Activated CD4-positive, alpha-beta T cell treated with anti-CD3 and anti-CD28 coated beads, Interleukin-2, amount 10 ng/mL, durations not matched to agents 7 days and 5 days (primary cell): ENCODE measurements around the gene IGSF9. TPM values are rescaled to one million over a fixed set of nuclear protein-coding genes. Genes with fewer than 3 reads are reported as not detected.

Experiments used
- CTCF ChIA-PET: fragments of 350-600 bp; sonication (Branson Sonifier 250); formaldehyde crosslinking; loops from one replicate; lab custom pipeline; 2021; ENCODE audit warnings: antibody characterized with exemption; lab: Charles Lee
- POLR2A ChIA-PET: fragments of 350-600 bp; sonication (Branson Sonifier 250); formaldehyde crosslinking; loops from one replicate; lab custom pipeline; 2021; ENCODE audit warnings: antibody characterized with exemption; lab: Charles Lee
- DNase-seq: peaks from one replicate; pipeline ENCODE4 v3.0.0-alpha.2; 2020
- H3K27ac Mint-ChIP-seq: one replicate; pipeline ENCODE4 v1.8.0; 2021; ENCODE audit warnings: mild to moderate bottlenecking, moderate library complexity, mixed read lengths
- H3K27me3 Mint-ChIP-seq: one replicate; pipeline ENCODE4 v1.8.0; 2021; ENCODE audit warnings: mixed read lengths
- H3K36me3 Mint-ChIP-seq: one replicate; pipeline ENCODE4 v1.8.0; 2021; ENCODE audit warnings: low read depth, mixed read lengths
- H3K4me1 Mint-ChIP-seq: one replicate; pipeline ENCODE4 v1.8.0; 2021; ENCODE audit warnings: mixed read lengths
- H3K4me3 Mint-ChIP-seq: one replicate; pipeline ENCODE4 v1.8.0; 2021; ENCODE audit warnings: mild to moderate bottlenecking, moderate library complexity, mixed read lengths
- H3K9me3 Mint-ChIP-seq: one replicate; pipeline ENCODE4 v1.8.0; 2021; ENCODE audit warnings: mixed read lengths
- total RNA-seq, 2 experiments: library from RNA; stranded (reverse); gene quantifications; one replicate each; pipeline ENCODE4 v1.2.3, GENCODE V29; 2021

IGSF9 gene
- total RNA-seq, 2 experiments from 2014 or later, result not detected

- no peak for DNase-seq
- CTCF ChIA-PET, result interaction anchor here (0.6 kb wide), 1 partner anchor 1267 kb away, joined by 3 read pairs; no protein-coding TSS in a partner anchor
- Mint-ChIP-seq H3K27me3 (peaks cover 38% of the 10 kb centered on the region), H3K4me3 (no peak overlapping the region), H3K9me3 (no peaks in the 10 kb centered on the region), H3K27ac (no peak overlapping the region), H3K36me3 (no peaks in the 10 kb centered on the region), H3K4me1 (no peaks in the 10 kb centered on the region)
- POLR2A ChIA-PET, result no interaction called here
Measured at GRCh38 chr1:159968901-159969300, 23.5 kb upstream of the IGSF9 start.

- DNase-seq, result no peak
- Mint-ChIP-seq H3K9me3 (no peaks in the 10 kb centered on the region), H3K27ac (no peak overlapping the region), H3K27me3 (peaks cover 41% of the 10 kb centered on the region), H3K4me3 (no peak overlapping the region), H3K36me3 (no peaks in the 10 kb centered on the region), H3K4me1 (no peaks in the 10 kb centered on the region)
- ChIA-PET CTCF (interaction anchor here (1.1 kb wide), 1 partner anchor 69 kb away, joined by 3 read pairs; no protein-coding TSS in a partner anchor), POLR2A (no interaction called here)
Measured at GRCh38 chr1:159965263-159965662, 19.9 kb upstream of the IGSF9 start.

- H3K27ac Mint-ChIP-seq, result no peak overlapping the region
- ChIA-PET POLR2A (no interaction called here), CTCF (interaction anchor here (1.0 kb wide), 1 partner anchor 42 kb away, joined by 3 read pairs; no protein-coding TSS in a partner anchor)
- peaks cover 2% of the 10 kb centered on the region for H3K4me1 Mint-ChIP-seq
- H3K4me3 Mint-ChIP-seq, result no peak overlapping the region
- peaks cover 39% of the 10 kb centered on the region for H3K27me3 Mint-ChIP-seq
- no peaks in the 10 kb centered on the region for H3K9me3 Mint-ChIP-seq
- DNase-seq, result no peak
- H3K36me3 Mint-ChIP-seq, result no peaks in the 10 kb centered on the region
Measured at GRCh38 chr1:159964144-159964543, 18.7 kb upstream of the IGSF9 start.

GRCh38 chr1:159962176-159962575 is 16.8 kb upstream of the IGSF9 start:
- H3K9me3 Mint-ChIP-seq, result no peaks in the 10 kb centered on the region
- no peak overlapping the region for H3K27ac Mint-ChIP-seq
- POLR2A ChIA-PET, result no interaction called here
- H3K36me3 Mint-ChIP-seq, result no peaks in the 10 kb centered on the region
- DNase-seq, result no peak
- CTCF ChIA-PET, result interaction anchor here (1.5 kb wide), 1 partner anchor 9 kb away, joined by 4 read pairs; no protein-coding TSS in a partner anchor
- H3K4me1 Mint-ChIP-seq, result peaks cover 8% of the 10 kb centered on the region
- H3K4me3 Mint-ChIP-seq, result no peak overlapping the region
- H3K27me3 Mint-ChIP-seq, result peaks cover 23% of the 10 kb centered on the region

- POLR2A ChIA-PET, result no interaction called here
- DNase-seq, result no peak
- no peak overlapping the region for H3K4me3 Mint-ChIP-seq
- H3K27ac Mint-ChIP-seq, result no peak overlapping the region
- CTCF ChIA-PET, result no interaction called here
- peaks cover 20% of the 10 kb centered on the region for H3K27me3 Mint-ChIP-seq
- peaks cover 8% of the 10 kb centered on the region for H3K4me1 Mint-ChIP-seq
- no peaks in the 10 kb centered on the region for H3K9me3 Mint-ChIP-seq
- H3K36me3 Mint-ChIP-seq, result no peaks in the 10 kb centered on the region
Measured at GRCh38 chr1:159961636-159962035, 16.2 kb upstream of the IGSF9 start.

GRCh38 chr1:159960721-159961381 is 15.4 kb upstream of the IGSF9 start:
- Mint-ChIP-seq H3K4me3 (no peak overlapping the region), H3K4me1 (peaks cover 8% of the 10 kb centered on the region), H3K9me3 (no peaks in the 10 kb centered on the region), H3K27me3 (peaks cover 16% of the 10 kb centered on the region), H3K36me3 (no peaks in the 10 kb centered on the region), H3K27ac (no peak overlapping the region)
- no peak for DNase-seq
- ChIA-PET POLR2A (no interaction called here), CTCF (no interaction called here)

GRCh38 chr1:159959451-159959850 is 14.0 kb upstream of the IGSF9 start:
- Mint-ChIP-seq H3K4me3 (no peak overlapping the region), H3K27me3 (peaks cover 11% of the 10 kb centered on the region), H3K9me3 (no peaks in the 10 kb centered on the region), H3K27ac (no peak overlapping the region), H3K36me3 (no peaks in the 10 kb centered on the region), H3K4me1 (peaks cover 8% of the 10 kb centered on the region)
- ChIA-PET POLR2A (no interaction called here), CTCF (no interaction called here)
- DNase-seq, result no peak

GRCh38 chr1:159958719-159959380 is 13.4 kb upstream of the IGSF9 start:
- ChIA-PET POLR2A (no interaction called here), CTCF (interaction anchor here (0.8 kb wide), 1 partner anchor 101 kb away, joined by 3 read pairs; no protein-coding TSS in a partner anchor)
- Mint-ChIP-seq H3K36me3 (no peaks in the 10 kb centered on the region), H3K27ac (no peak overlapping the region), H3K9me3 (no peaks in the 10 kb centered on the region), H3K27me3 (peaks cover 14% of the 10 kb centered on the region), H3K4me3 (no peak overlapping the region), H3K4me1 (peaks cover 8% of the 10 kb centered on the region)
- DNase-seq, result no peak

GRCh38 chr1:159957824-159958268 is 12.4 kb upstream of the IGSF9 start:
- ChIA-PET POLR2A (no interaction called here), CTCF (interaction anchor here (0.6 to 1.3 kb wide), 4 partner anchors 12 to 548 kb away, joined by 3 to 4 read pairs (median 3); no protein-coding TSS in a partner anchor)
- Mint-ChIP-seq H3K9me3 (no peaks in the 10 kb centered on the region), H3K4me3 (no peak overlapping the region), H3K27ac (no peak overlapping the region), H3K36me3 (no peaks in the 10 kb centered on the region), H3K27me3 (peaks cover 15% of the 10 kb centered on the region), H3K4me1 (peaks cover 8% of the 10 kb centered on the region)
- no peak for DNase-seq

GRCh38 chr1:159955456-159955855 is 10.0 kb upstream of the IGSF9 start:
- ChIA-PET POLR2A (no interaction called here), CTCF (interaction anchor here (0.6 to 1.2 kb wide), 2 partner anchors 50 to 63 kb away, joined by 3 to 4 read pairs; no protein-coding TSS in a partner anchor)
- H3K4me3 Mint-ChIP-seq, result no peak overlapping the region
- H3K4me1 Mint-ChIP-seq, result peaks cover 8% of the 10 kb centered on the region
- H3K9me3 Mint-ChIP-seq, result no peaks in the 10 kb centered on the region
- H3K27me3 Mint-ChIP-seq, result peaks cover 22% of the 10 kb centered on the region
- DNase-seq, result no peak
- no peak overlapping the region for H3K27ac Mint-ChIP-seq
- H3K36me3 Mint-ChIP-seq, result no peaks in the 10 kb centered on the region

GRCh38 chr1:159953536-159954515 is 8.4 kb upstream of the IGSF9 start, which contains the start of gene SLAMF9:
SLAMF9 (minus strand) TSS chr1:159954237; CDS start chr1:159954137, 100 bp downstream.
- Mint-ChIP-seq H3K36me3 (no peaks in the 10 kb centered on the region), H3K27ac (no peak within 1 kb of the TSS), H3K9me3 (no peaks in the 10 kb centered on the region), H3K27me3 (peaks cover 22% of the 10 kb centered on the region), H3K4me3 (no peak within 1 kb of the TSS), H3K4me1 (peaks cover 3% of the 10 kb centered on the region)
- DNase-seq, result no peak
- ChIA-PET POLR2A (no interaction called here), CTCF (no interaction called here)

GRCh38 chr1:159952932-159953331 is 7.5 kb upstream of the IGSF9 start:
- Mint-ChIP-seq H3K27me3 (peaks cover 28% of the 10 kb centered on the region), H3K4me1 (no peaks in the 10 kb centered on the region), H3K9me3 (no peaks in the 10 kb centered on the region), H3K36me3 (no peaks in the 10 kb centered on the region), H3K4me3 (no peak overlapping the region), H3K27ac (no peak overlapping the region)
- CTCF ChIA-PET, result no interaction called here
- no peak for DNase-seq
- POLR2A ChIA-PET, result interaction anchor here (0.6 kb wide), 1 partner anchor 154 kb away, joined by 3 read pairs; no protein-coding TSS in a partner anchor
